ENCODE data around the gene CLDN12. TPM values are rescaled to one million over a fixed set of nuclear protein-coding genes. Genes with fewer than 3 reads are reported as not detected.

The CLDN12 gene
- total RNA-seq: 10 to 100 TPM; 33.5 to 62.9 (median 45.9) TPM
- long read RNA-seq, partial matches to known transcripts: 0 of 7 reads
- long read RNA-seq, other reads (novel, unspliced or antisense): 2 of 7 reads

GRCh38 chr7:90403174-90404113 lies at the start of gene CLDN12:
Gene CLDN12 (plus strand): TSS chr7:90403461. CDS start chr7:90412677, 9,216 bp downstream.
- under 1% methylated on average over 32 of the region's 35 CpGs for WGBS (ENCODE audit: insufficient coverage, low coverage, low lambda C conversion rate, missing lambda C conversion rate)
- H3K4me1 ChIP-seq: peaks cover 0 to 19% (median 6%) of the 10 kb centered on the region in 4 donors
- no peaks in the 10 kb centered on the region for H3K9me3 ChIP-seq
- H3K27me3 ChIP-seq: no peaks in the 10 kb centered on the region
- DNase-seq (peak; percentile 83 to 92 (median 92)), ATAC-seq (peak; percentile 89 to 99 (median 95))
- peak within 1 kb of the TSS; percentile 58 to 82 (median 75) for H3K4me3 ChIP-seq
- H3K36me3 ChIP-seq: peaks cover 0 to 12% (median 0%) of the 10 kb centered on the region in 4 donors
- peak; percentile 85 for TF ChIP-seq POLR2A (IDR thresholded peaks at IDR 0.05)
- TF ChIP-seq CTCF (IDR thresholded peaks at IDR 0.05): no peak
- intact Hi-C loops (cut with DNase I): no loop called here
- H3K27ac ChIP-seq: peak within 1 kb of the TSS; percentile 93 to 99 (median 94)

- ATAC-seq: no peak
- no peaks in the 10 kb centered on the region for H3K9me3 ChIP-seq
- intact Hi-C loops (cut with DNase I): no loop called here
- WGBS (ENCODE audit: insufficient coverage, low coverage, low lambda C conversion rate, missing lambda C conversion rate): 100% methylated on average over 1 of the region's 1 CpG
- no peaks in the 10 kb centered on the region for H3K27me3 ChIP-seq
- peaks cover 0 to 54% (median 19%) of the 10 kb centered on the region in 4 donors for H3K36me3 ChIP-seq
- no peaks in the 10 kb centered on the region for H3K4me1 ChIP-seq
- H3K4me3 ChIP-seq: no peak overlapping the region
- no peak overlapping the region for H3K27ac ChIP-seq
- no peak for DNase-seq
- TF ChIP-seq CTCF (IDR thresholded peaks at IDR 0.05) (no peak), POLR2A (IDR thresholded peaks at IDR 0.05) (no peak)
Measured at GRCh38 chr7:90383422-90383821, 19.8 kb upstream of the CLDN12 start.

GRCh38 chr7:90383861-90384260 lies 19.4 kb upstream of the CLDN12 start:
- intact Hi-C loops (cut with DNase I): no loop called here
- TF ChIP-seq CTCF (IDR thresholded peaks at IDR 0.05) (no peak), POLR2A (IDR thresholded peaks at IDR 0.05) (no peak)
- Histone ChIP-seq H3K9me3 (no peaks in the 10 kb centered on the region), H3K27ac (no peak overlapping the region), H3K27me3 (no peaks in the 10 kb centered on the region), H3K36me3 (peaks cover 0 to 50% (median 17%) of the 10 kb centered on the region in 4 donors), H3K4me1 (no peaks in the 10 kb centered on the region), H3K4me3 (no peak overlapping the region)
- 84% methylated on average over 3 of the region's 3 CpGs for WGBS (ENCODE audit: insufficient coverage, low coverage, low lambda C conversion rate, missing lambda C conversion rate)
- no peak for ATAC-seq
- no peak for DNase-seq

GRCh38 chr7:90384433-90384832 lies 18.8 kb upstream of the CLDN12 start:
- DNase-seq (no peak), ATAC-seq (no peak)
- no peaks in the 10 kb centered on the region for H3K4me1 ChIP-seq
- H3K27me3 ChIP-seq: no peaks in the 10 kb centered on the region
- H3K36me3 ChIP-seq: peaks cover 0 to 44% (median 14%) of the 10 kb centered on the region in 4 donors
- intact Hi-C loops (cut with DNase I): no loop called here
- no peak overlapping the region for H3K27ac ChIP-seq
- TF ChIP-seq CTCF (IDR thresholded peaks at IDR 0.05) (no peak), POLR2A (IDR thresholded peaks at IDR 0.05) (no peak)
- H3K9me3 ChIP-seq: no peaks in the 10 kb centered on the region
- no peak overlapping the region for H3K4me3 ChIP-seq
